Mesothelial cell of epicardium (in vitro differentiated cells): Measurements from ENCODE around the gene CD38. TPM values are rescaled to one million over a fixed set of nuclear protein-coding genes. Genes with fewer than 3 reads are reported as not detected.

Experiments
- DNase-seq, 2 experiments: peaks; one replicate each; pipeline ENCODE4 v3.0.0; 2021; ENCODE audit warnings: low spot score in 2 of 2; ENCODE audit not compliant: unreplicated experiment in 2 of 2
- H3K27ac Mint-ChIP-seq: 2 replicates; pipeline ENCODE4 v1.8.0; 2021; ENCODE audit warnings: mixed read lengths
- H3K27me3 Mint-ChIP-seq: 2 replicates; pipeline ENCODE4 v1.8.0; 2021; ENCODE audit warnings: low read depth, mixed read lengths
- H3K36me3 Mint-ChIP-seq: 2 replicates; pipeline ENCODE4 v1.8.0; 2021; ENCODE audit warnings: mixed read lengths
- H3K4me1 Mint-ChIP-seq: 2 replicates; pipeline ENCODE4 v1.8.0; 2021; ENCODE audit warnings: mixed read lengths
- H3K4me3 Mint-ChIP-seq: 2 replicates; pipeline ENCODE4 v1.8.0; 2021; ENCODE audit warnings: mild to moderate bottlenecking, moderate library complexity, mixed read lengths
- H3K9me3 Mint-ChIP-seq: 2 replicates; pipeline ENCODE4 v1.8.0; 2021; ENCODE audit warnings: mixed read lengths
- total RNA-seq: library from RNA; stranded (reverse); gene quantifications from 3 replicates; pipeline ENCODE4 v1.2.1, GENCODE V29; 2021
- TF ChIP-seq, protein P1 (sequence below): fragments of 200-600 bp; sonication (generic); IDR thresholded peaks from one replicate; pipeline ENCODE4 v1.5.0; 2021; ENCODE audit warnings: antibody characterized with exemption; ENCODE audit not compliant: unreplicated experiment

The CD38 gene
- total RNA-seq, 1 donor from 2014 or later = 0.20 TPM

GRCh38 chr4:15776871-15777648 lies 1.1 kb upstream of the CD38 start:
- no peak for DNase-seq
- H3K27me3 Mint-ChIP-seq = peaks cover 95% of the 10 kb centered on the region
- no peaks in the 10 kb centered on the region for H3K36me3 Mint-ChIP-seq
- H3K9me3 Mint-ChIP-seq = no peaks in the 10 kb centered on the region
- H3K27ac Mint-ChIP-seq = no peak overlapping the region
- H3K4me1 Mint-ChIP-seq = peaks cover 11% of the 10 kb centered on the region
- no peak overlapping the region for H3K4me3 Mint-ChIP-seq
- TF ChIP-seq, protein P1, sequence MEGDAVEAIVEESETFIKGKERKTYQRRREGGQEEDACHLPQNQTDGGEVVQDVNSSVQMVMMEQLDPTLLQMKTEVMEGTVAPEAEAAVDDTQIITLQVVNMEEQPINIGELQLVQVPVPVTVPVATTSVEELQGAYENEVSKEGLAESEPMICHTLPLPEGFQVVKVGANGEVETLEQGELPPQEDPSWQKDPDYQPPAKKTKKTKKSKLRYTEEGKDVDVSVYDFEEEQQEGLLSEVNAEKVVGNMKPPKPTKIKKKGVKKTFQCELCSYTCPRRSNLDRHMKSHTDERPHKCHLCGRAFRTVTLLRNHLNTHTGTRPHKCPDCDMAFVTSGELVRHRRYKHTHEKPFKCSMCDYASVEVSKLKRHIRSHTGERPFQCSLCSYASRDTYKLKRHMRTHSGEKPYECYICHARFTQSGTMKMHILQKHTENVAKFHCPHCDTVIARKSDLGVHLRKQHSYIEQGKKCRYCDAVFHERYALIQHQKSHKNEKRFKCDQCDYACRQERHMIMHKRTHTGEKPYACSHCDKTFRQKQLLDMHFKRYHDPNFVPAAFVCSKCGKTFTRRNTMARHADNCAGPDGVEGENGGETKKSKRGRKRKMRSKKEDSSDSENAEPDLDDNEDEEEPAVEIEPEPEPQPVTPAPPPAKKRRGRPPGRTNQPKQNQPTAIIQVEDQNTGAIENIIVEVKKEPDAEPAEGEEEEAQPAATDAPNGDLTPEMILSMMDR = no peak

GRCh38 chr4:15777697-15778288 lies 335 bp upstream of the CD38 start:
- Mint-ChIP-seq H3K4me3 (peak overlapping the region; percentile 66), H3K27me3 (peaks cover 91% of the 10 kb centered on the region), H3K4me1 (peaks cover 11% of the 10 kb centered on the region), H3K9me3 (no peaks in the 10 kb centered on the region), H3K36me3 (no peaks in the 10 kb centered on the region), H3K27ac (no peak overlapping the region)
- no peak for DNase-seq
- TF ChIP-seq, protein P1 = no peak

- Mint-ChIP-seq H3K4me1 (peaks cover 11% of the 10 kb centered on the region), H3K27me3 (peaks cover 90% of the 10 kb centered on the region)
Observed at GRCh38 chr4:15779306-15779705, 1.2 kb downstream of the CD38 start.

DNA sequence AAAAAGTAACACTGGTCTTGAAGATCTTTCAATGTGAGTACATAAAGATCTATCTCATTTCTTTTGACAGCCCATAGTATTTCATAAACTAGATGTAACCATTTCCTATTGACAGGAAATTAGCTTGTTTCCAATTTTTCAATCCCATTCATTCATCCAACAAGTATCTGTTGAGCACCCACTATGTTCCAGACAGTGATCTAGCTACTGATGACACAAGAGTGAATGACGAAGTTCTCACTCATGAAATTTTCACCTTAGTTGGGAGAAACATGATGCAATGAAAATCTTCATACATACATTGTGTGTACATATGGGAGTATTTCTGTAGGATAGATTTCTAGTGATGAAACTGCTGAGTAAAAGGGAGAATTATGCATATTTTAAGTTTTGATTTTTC lies 1.7 kb downstream of the CD38 start:
- DNase-seq = no peak
- TF ChIP-seq, protein P1 = no peak
- Mint-ChIP-seq H3K9me3 (no peaks in the 10 kb centered on the region), H3K4me1 (peaks cover 11% of the 10 kb centered on the region), H3K4me3 (peak overlapping the region; percentile 67), H3K27me3 (peaks cover 87% of the 10 kb centered on the region), H3K36me3 (no peaks in the 10 kb centered on the region), H3K27ac (no peak overlapping the region)

More at GRCh38 chr4:15779306-15779705, 1.2 kb downstream of the CD38 start:
- Mint-ChIP-seq H3K27ac (no peak overlapping the region), H3K36me3 (no peaks in the 10 kb centered on the region), H3K9me3 (no peaks in the 10 kb centered on the region), H3K4me3 (peak overlapping the region; percentile 67)
- TF ChIP-seq, protein P1 = no peak
- no peak for DNase-seq

- no peak for DNase-seq
- Mint-ChIP-seq H3K27ac (no peak overlapping the region), H3K4me3 (no peak overlapping the region), H3K4me1 (peaks cover 11% of the 10 kb centered on the region), H3K36me3 (no peaks in the 10 kb centered on the region), H3K9me3 (no peaks in the 10 kb centered on the region), H3K27me3 (peaks cover 76% of the 10 kb centered on the region)
- TF ChIP-seq, protein P1 = no peak
Observed at GRCh38 chr4:15781427-15782095, 3.4 kb downstream of the CD38 start.
